Measurements from ENCODE around the gene JUP. TPM values are rescaled to one million over a fixed set of nuclear protein-coding genes. Genes with fewer than 3 reads are reported as not detected.

Gene JUP
- total RNA-seq, 1 experiment from 2014 or later = 102 TPM

Small RNA genes lying within 50 kb of the gene (small RNA-seq; reads per million reads assigned to genes)
- gene RN7SL399P (not detected), gene RNA5SP442 (0.47 reads per million, percentile 8 among the genes with 10 or more reads in this experiment)

Other genes starting within 250 kb of the JUP start
- gene KRT9, start 214.7 kb downstream of the JUP start, total RNA-seq (2014; rRNA removed; shearing (Covaris generic); ENCODE audit: low replicate concordance) = not detected in 2 replicates
- gene KRT14, start 199.8 kb downstream of the JUP start, total RNA-seq (2014; rRNA removed; shearing (Covaris generic); ENCODE audit: low replicate concordance) = not detected in 2 replicates
- gene KRT16, start 173.9 kb downstream of the JUP start, total RNA-seq (2014; rRNA removed; shearing (Covaris generic); ENCODE audit: low replicate concordance) = not detected in 2 replicates
- gene KRT17, start 162.1 kb downstream of the JUP start, total RNA-seq (2014; rRNA removed; shearing (Covaris generic); ENCODE audit: low replicate concordance) = not detected in 2 replicates
- 101 and 172 TPM in 2 replicates for gene EIF1, start 97.8 kb downstream of the JUP start, total RNA-seq (2014; rRNA removed; shearing (Covaris generic); ENCODE audit: low replicate concordance)
- not detected in 2 replicates for gene GAST, start 74.4 kb downstream of the JUP start, total RNA-seq (2014; rRNA removed; shearing (Covaris generic); ENCODE audit: low replicate concordance)
- 0.04 and 0.48 TPM in 2 replicates for gene HAP1, start 52.1 kb downstream of the JUP start, total RNA-seq (2014; rRNA removed; shearing (Covaris generic); ENCODE audit: low replicate concordance)
- 0.61 TPM in 1 of 2 replicates, not detected in the other for gene P3H4, start 25.2 kb upstream of the JUP start, total RNA-seq (2014; rRNA removed; shearing (Covaris generic); ENCODE audit: low replicate concordance)
- gene FKBP10, start 26.3 kb upstream of the JUP start, total RNA-seq (2014; rRNA removed; shearing (Covaris generic); ENCODE audit: low replicate concordance) = 0.54 and 1.9 TPM in 2 replicates
- gene NT5C3B, start 49.5 kb upstream of the JUP start, total RNA-seq (2014; rRNA removed; shearing (Covaris generic); ENCODE audit: low replicate concordance) = 10.5 and 17.8 TPM in 2 replicates
- gene KLHL10, start 51.1 kb upstream of the JUP start, total RNA-seq (2014; rRNA removed; shearing (Covaris generic); ENCODE audit: low replicate concordance) = 0.29 TPM in 1 of 2 replicates, not detected in the other
- gene KLHL11, start 78.7 kb upstream of the JUP start, total RNA-seq (2014; rRNA removed; shearing (Covaris generic); ENCODE audit: low replicate concordance) = 14.3 and 19.0 TPM in 2 replicates
- gene ACLY, start 132.2 kb upstream of the JUP start, total RNA-seq (2014; rRNA removed; shearing (Covaris generic); ENCODE audit: low replicate concordance) = 173 and 212 TPM in 2 replicates
- gene ODAD4, start 143.9 kb upstream of the JUP start, total RNA-seq (2014; rRNA removed; shearing (Covaris generic); ENCODE audit: low replicate concordance) = 0.67 and 1.0 TPM in 2 replicates
- 41.3 and 79.1 TPM in 2 replicates for gene CNP, start 180.1 kb upstream of the JUP start, total RNA-seq (2014; rRNA removed; shearing (Covaris generic); ENCODE audit: low replicate concordance)
- 56.1 and 64.1 TPM in 2 replicates for gene DNAJC7, start 230.7 kb upstream of the JUP start, total RNA-seq (2014; rRNA removed; shearing (Covaris generic); ENCODE audit: low replicate concordance)
- gene NKIRAS2, start 233.4 kb upstream of the JUP start, total RNA-seq (2014; rRNA removed; shearing (Covaris generic); ENCODE audit: low replicate concordance) = 28.4 and 44.9 TPM in 2 replicates

All from Karpas-422 (cell line).